ENCODE results near the gene TTC33.
"Not testable (repeated sequence)": the region's sequence is repeated elsewhere in the genome, so short reads cannot be mapped to it uniquely, and the experiment has no call there.

Gene TTC33

DNA sequence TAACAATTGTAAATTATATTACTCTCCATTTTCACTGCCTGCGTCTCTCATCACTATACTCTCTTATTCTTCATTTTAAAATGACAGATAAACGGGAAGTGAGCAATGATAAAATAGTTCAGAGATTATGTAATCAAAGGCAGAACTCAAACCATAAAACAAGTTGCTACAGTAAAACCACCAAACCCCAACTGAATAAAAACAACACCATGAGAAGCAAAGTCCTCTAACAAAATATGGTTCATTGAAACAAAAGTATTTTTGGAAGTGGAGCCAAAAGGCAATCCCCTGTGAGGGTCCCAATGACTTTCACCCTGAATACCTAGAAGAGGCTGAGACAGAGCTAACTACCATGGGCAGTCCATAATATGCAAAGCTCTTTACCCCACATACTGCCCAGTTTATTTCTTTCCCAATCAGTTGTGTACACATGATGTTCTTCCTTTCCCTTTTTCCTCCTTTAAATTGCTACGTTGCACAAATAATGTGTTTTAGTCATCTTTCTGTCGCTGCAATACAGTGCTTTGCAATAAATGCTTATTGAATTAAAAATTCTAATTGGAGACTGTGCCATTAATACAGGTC is 140.1 kb downstream of the TTC33 start:
- Mint-ChIP-seq H3K27me3 (no peaks in the 10 kb centered on the region), H3K9me3 (ENCODE audit: low read depth) (no peaks in the 10 kb centered on the region), H3K4me3 (peak overlapping the region; percentile 35), H3K36me3 (no peaks in the 10 kb centered on the region), H3K27ac (no peak overlapping the region), H3K4me1 (ENCODE audit: low read depth) (peaks cover 21% of the 10 kb centered on the region)

DNA sequence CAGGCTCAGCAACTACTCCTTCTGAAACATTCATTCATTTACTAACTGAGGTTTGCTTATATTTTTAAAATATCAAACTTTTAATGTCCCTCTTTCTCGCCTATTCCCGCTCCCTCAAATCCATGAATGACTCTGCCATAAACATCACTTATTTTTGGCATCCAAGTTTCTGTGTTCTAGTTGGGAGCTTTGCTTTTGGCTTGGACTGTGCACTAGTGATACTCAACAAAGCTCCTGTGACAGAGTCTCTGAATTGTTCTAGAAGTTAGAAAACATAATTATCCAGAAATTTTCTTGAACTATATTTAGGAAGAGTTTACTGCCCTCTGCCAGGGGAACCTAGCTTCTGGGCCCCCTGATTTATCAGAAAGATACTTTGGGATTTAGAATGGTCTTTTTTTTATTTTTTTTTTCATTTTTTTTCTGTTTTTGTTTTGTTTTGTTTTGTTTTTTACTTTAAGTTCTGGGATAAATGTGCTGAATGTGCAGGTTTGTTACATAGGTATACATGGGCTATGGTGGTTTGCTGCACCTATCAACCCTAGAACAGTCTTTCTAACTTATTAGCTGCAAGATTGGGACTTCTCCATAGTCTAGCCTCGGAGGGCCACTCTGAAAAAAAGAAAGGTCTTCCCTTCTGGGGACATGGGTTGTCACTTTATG is 140.7 kb downstream of the TTC33 start:
- Mint-ChIP-seq H3K4me1 (ENCODE audit: low read depth) (peaks cover 21% of the 10 kb centered on the region), H3K27ac (no peak overlapping the region), H3K4me3 (peak overlapping the region; percentile 35)

DNA sequence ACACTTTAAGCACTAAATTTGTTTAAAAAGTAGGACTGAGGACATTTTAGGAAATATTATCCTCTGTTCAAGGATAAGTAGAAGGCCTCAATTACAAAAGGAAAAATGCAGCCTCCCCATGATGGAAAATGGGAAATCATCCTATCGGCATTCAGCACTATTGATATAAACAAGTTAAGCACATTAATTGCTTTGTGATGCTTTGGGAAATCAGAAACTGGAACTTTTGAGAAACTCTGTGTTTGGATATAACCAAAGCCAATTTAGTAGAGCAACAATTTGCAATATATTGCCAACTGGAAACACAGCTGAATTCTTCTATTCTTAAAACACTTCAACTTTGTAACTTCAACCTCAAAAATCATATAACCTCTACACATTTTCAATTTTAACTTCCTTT is 141.3 kb downstream of the TTC33 start:
- Mint-ChIP-seq H3K4me1 (ENCODE audit: low read depth) (peaks cover 21% of the 10 kb centered on the region), H3K27ac (no peak overlapping the region), H3K36me3 (no peaks in the 10 kb centered on the region), H3K27me3 (no peaks in the 10 kb centered on the region), H3K4me3 (no peak overlapping the region), H3K9me3 (ENCODE audit: low read depth) (no peaks in the 10 kb centered on the region)

More for the DNA sequence above, 140.7 kb downstream of the TTC33 start:
- no peaks in the 10 kb centered on the region for H3K27me3 Mint-ChIP-seq
- no peaks in the 10 kb centered on the region for H3K9me3 Mint-ChIP-seq (ENCODE audit: low read depth)
- H3K36me3 Mint-ChIP-seq = no peaks in the 10 kb centered on the region

DNA sequence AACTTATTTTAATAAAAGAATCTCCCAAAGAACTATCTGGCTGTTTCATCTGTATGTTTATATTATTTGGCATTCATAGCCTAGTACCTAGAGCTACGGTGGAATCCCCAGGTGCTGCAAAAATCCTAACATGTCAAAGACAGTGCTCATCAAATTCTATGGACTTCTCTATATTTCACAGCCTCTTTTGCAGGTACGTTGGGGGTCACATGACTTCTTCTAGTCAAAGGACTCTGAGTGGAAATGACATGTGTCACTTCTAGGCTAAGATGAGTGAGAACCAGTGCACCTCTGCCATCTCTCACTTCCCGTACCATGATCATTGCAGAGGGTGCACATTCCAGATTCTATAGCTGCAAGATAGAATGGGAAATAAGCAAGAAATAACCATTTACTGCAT is 148.6 kb downstream of the TTC33 start:
- no peak overlapping the region for H3K27ac Mint-ChIP-seq

DNA sequence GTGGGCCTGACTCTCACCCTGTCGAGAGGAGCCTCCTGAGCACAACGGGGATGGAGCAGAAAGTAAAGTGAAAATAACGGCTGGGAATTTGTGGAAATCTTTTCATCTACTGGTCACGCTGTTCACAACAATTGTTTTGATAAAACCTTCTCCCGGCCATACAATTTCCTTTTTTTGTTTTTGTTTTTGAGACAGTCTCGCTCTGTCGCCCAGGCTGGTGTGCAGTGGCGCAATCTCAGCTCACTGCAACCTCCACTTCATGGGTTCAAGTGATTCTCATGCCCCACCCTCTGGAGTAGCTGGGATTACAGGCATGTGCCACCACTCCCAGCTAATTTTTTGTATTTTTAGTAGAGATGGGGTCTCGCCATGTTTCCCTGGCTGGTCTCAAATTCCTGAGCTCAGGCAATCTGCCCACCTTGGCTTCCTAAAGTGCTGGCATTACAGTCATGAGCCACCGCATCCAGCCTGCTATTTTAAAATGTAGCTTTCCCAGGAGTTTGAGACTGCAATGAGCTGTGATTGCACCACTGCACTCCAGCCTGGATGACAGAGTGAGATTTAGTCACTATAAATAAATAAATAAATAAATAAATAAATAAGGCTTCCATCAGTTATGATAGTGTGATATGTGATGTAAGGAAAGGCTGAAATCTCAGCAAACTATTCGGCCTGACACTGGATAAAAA is 149.5 kb downstream of the TTC33 start:
- peaks cover 2% of the 10 kb centered on the region for H3K36me3 Mint-ChIP-seq
- H3K4me3 Mint-ChIP-seq = no peak overlapping the region
- H3K4me1 Mint-ChIP-seq (ENCODE audit: low read depth) = peaks cover 29% of the 10 kb centered on the region
- H3K9me3 Mint-ChIP-seq (ENCODE audit: low read depth) = no peaks in the 10 kb centered on the region
- H3K27me3 Mint-ChIP-seq = no peaks in the 10 kb centered on the region
- no peak overlapping the region for H3K27ac Mint-ChIP-seq

More for the DNA sequence above, 148.6 kb downstream of the TTC33 start:
- Mint-ChIP-seq H3K27me3 (no peaks in the 10 kb centered on the region), H3K9me3 (ENCODE audit: low read depth) (no peaks in the 10 kb centered on the region), H3K4me3 (no peak overlapping the region), H3K4me1 (ENCODE audit: low read depth) (peaks cover 25% of the 10 kb centered on the region), H3K36me3 (no peaks in the 10 kb centered on the region)

DNA sequence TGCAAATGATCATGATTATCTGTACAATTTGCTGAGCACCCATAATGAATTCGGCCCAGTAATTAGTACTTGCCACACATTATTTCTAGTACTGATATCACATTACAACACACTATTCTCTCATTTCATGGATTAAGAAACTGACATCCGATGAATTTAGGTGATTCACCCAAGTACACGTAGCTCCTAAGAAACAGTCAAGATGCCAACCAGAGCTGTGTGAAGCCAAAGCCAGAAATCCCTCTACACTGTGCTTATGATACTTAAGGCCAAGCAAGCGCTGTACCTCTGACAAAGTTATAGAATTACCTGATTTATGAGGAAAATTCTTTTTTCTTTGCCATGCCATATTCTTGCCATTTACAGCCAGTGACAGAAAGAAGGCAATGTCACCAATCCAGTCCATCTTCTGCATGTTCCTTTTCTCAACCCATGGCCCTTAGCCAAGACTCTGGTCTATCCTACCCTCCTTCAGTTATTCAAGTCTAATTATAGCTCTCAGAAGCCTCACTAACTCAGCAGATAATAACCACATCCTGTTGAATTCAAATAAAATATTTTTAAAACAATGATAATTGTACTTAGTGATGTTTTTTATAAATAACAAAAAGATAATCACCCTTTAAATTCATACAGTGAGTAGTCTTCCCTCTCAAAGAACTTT is 150.3 kb downstream of the TTC33 start:
- H3K27ac Mint-ChIP-seq = no peak overlapping the region
- no peak overlapping the region for H3K4me3 Mint-ChIP-seq
- peaks cover 2% of the 10 kb centered on the region for H3K36me3 Mint-ChIP-seq
- no peaks in the 10 kb centered on the region for H3K27me3 Mint-ChIP-seq
- no peaks in the 10 kb centered on the region for H3K9me3 Mint-ChIP-seq (ENCODE audit: low read depth)
- H3K4me1 Mint-ChIP-seq (ENCODE audit: low read depth) = peaks cover 33% of the 10 kb centered on the region

DNA sequence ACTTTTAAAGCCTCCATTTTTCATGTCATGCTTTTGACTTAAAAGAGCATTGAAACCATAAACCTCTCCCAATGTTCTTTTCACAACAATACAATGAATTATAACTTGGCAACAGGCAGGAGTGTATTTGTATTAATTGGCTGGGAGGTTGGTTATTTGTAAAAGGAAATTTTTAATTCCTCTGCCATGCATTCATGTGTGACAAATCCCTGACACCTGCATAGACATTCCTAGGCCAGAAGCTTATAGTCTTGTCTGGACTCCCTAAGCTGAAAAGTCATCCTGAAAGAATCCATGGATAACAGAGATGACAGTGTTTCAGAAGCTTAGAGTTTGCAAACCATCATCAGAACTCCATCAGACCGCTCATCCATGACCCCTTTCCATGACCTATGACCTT is 152.4 kb downstream of the TTC33 start:
- Mint-ChIP-seq H3K27me3 (no peaks in the 10 kb centered on the region), H3K9me3 (ENCODE audit: low read depth) (no peaks in the 10 kb centered on the region), H3K27ac (no peak overlapping the region), H3K36me3 (peaks cover 2% of the 10 kb centered on the region), H3K4me1 (ENCODE audit: low read depth) (peaks cover 37% of the 10 kb centered on the region), H3K4me3 (no peak overlapping the region)

DNA sequence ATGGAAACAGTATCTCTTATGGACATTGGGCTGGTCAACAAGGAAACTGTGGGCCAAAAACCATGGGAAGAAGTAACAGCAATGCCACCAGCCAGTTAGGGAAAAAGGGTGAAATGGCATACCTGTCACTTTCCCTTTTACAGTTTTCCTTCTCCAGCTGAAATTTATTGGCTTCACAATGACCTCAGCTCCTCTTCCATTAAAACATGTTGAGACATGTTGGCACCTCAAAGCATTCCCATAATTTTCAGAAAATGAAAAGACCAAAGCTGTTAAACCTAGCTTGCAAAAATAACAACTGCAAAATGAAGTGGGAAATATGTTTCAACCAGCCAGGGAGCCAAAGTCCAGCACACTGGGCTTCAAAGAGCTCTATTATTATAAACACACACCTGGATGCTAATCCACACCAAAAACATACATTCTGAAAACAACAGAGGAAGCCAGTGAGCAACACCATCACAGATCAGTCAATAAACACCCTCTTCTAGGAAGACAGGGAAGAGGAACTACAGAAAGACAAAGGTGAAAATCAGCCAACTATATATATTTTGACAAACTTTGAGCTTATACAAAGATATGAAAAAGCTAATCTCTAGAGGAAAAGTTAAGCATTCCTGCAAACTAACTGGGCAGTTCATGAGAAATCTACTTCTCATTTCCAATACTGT is 154.4 kb downstream of the TTC33 start:
- no peaks in the 10 kb centered on the region for H3K9me3 Mint-ChIP-seq (ENCODE audit: low read depth)
- no peak overlapping the region for H3K4me3 Mint-ChIP-seq
- H3K27me3 Mint-ChIP-seq = no peaks in the 10 kb centered on the region
- H3K36me3 Mint-ChIP-seq = peaks cover 2% of the 10 kb centered on the region
- H3K4me1 Mint-ChIP-seq (ENCODE audit: low read depth) = peaks cover 25% of the 10 kb centered on the region
- no peak overlapping the region for H3K27ac Mint-ChIP-seq

DNA sequence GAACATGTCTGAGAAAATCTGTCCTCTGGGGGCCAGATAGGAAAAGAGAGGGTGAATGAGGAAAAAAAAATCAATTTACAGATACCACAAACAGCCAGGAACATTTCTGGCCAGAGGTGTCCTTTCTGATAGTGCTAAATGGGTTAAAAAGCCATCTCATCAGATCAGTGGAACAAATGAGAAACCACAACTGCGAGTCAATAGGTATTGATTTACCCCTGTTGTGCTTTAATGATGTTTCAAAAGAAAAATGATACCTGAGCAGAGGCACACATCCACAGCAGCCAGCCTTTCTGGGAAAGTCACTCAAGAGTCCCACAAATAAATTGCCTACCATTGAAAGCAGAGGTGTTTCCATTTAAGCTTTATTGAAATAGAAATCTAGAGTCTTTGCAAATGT is 155.4 kb downstream of the TTC33 start:
- H3K36me3 Mint-ChIP-seq = peaks cover 2% of the 10 kb centered on the region
- no peaks in the 10 kb centered on the region for H3K9me3 Mint-ChIP-seq (ENCODE audit: low read depth)
- no peak overlapping the region for H3K4me3 Mint-ChIP-seq
- H3K4me1 Mint-ChIP-seq (ENCODE audit: low read depth) = peaks cover 16% of the 10 kb centered on the region
- H3K27ac Mint-ChIP-seq = no peak overlapping the region
- H3K27me3 Mint-ChIP-seq = no peaks in the 10 kb centered on the region

DNA sequence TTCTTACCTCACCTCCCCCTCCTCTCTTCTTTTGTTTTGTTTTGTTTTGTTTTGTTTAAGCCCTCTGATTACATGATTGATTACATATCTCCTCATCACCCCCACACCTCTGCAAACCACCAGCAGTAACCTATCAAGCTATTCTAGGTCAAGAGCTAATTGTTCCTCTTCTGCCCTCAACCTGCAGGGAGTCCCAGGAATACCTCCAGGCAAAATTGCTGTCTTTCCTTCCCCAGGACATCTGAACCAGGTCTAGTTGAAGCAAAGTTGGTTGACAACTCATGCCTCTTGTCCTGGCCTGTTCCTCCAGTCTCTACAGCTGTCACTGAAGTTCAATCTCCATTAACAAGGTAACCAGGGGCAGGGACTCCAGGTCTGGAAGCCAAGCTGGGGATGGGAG is 156.1 kb downstream of the TTC33 start:
- Mint-ChIP-seq H3K9me3 (ENCODE audit: low read depth) (no peaks in the 10 kb centered on the region), H3K36me3 (peaks cover 2% of the 10 kb centered on the region), H3K27ac (no peak overlapping the region), H3K4me1 (ENCODE audit: low read depth) (peaks cover 12% of the 10 kb centered on the region), H3K4me3 (no peak overlapping the region), H3K27me3 (no peaks in the 10 kb centered on the region)

DNA sequence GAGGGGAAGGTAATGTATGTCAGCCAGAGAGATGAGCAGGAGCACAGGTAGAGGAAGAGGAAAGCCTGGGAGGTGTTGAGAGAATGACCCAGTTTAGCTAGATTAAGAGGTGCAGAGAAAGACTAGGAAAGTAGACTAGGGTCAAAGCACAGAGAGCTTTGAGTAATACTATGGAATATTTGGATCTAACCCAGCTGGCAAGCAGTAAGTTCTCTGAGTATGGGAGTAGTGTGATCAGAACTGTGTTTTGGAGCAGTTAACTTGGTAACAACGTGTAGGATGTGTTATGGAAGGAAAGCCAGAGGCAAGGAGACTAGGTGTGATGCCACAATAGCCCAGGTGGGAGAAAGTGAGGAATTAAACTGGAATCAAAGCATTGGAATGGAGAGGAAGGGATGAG is 160.9 kb downstream of the TTC33 start:
- H3K27me3 Mint-ChIP-seq = no peaks in the 10 kb centered on the region
- H3K27ac Mint-ChIP-seq = no peak overlapping the region
- H3K36me3 Mint-ChIP-seq = peaks cover 3% of the 10 kb centered on the region
- peaks cover 8% of the 10 kb centered on the region for H3K4me1 Mint-ChIP-seq (ENCODE audit: low read depth)
- no peak overlapping the region for H3K4me3 Mint-ChIP-seq
- H3K9me3 Mint-ChIP-seq (ENCODE audit: low read depth) = no peaks in the 10 kb centered on the region

DNA sequence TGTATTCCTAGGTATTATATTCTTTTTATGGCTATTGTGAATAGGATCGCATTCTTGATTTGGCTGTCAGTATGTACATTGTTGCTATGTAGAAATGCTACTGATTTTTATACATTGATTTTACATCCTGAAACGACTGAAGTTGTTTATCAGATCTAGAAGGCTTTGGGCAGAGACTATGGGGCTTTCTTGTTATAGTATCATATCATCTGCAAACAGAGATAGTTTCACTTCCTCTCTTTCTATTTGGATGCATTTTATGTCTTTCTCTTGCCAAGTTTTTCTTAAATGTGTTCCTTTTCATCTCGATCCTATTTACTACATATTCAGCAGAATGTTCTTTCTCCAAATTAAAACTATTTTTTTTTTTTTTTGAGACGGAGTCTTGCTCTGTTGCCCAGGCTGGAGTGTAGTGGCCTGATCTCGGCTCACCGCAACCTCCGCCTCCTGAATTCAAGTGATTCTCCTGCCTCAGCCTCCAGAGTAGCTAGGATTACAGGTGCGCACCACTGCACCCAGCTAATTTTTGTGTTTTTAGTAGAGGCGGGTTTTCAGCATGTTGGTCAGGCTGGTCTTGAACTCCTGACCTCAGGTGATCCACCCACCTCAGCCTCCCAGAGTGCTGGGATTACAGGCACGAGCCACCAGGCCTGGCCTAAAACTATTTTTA is 163.9 kb downstream of the TTC33 start:
- not testable (repeated sequence) for H3K27me3 Mint-ChIP-seq; H3K36me3 Mint-ChIP-seq; H3K4me3 Mint-ChIP-seq; H3K9me3 Mint-ChIP-seq (ENCODE audit: low read depth)
- Mint-ChIP-seq H3K27ac (peak overlapping the region; percentile 24), H3K4me1 (ENCODE audit: low read depth) (peaks cover 10% of the 10 kb centered on the region)

DNA sequence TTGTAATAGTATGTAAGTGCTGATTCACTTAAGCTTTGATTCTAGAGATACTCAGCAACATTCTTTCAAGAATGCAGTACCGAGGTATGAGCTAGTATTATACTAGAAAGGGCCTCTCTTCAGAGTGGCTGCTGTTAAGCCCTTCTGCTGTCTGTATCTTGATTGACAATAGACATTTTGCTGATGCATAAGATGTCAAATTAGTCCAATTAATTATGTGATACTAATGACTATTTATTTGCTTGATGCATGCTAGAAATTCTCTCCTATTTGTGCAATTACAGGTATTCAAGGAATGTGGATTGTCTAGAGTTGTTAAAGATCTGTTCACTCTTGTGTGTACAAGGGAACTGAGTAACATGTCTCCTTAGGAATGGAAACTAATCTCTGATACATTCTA is 168.4 kb downstream of the TTC33 start:
- peaks cover 3% of the 10 kb centered on the region for H3K36me3 Mint-ChIP-seq
- H3K9me3 Mint-ChIP-seq (ENCODE audit: low read depth) = no peaks in the 10 kb centered on the region
- H3K4me1 Mint-ChIP-seq (ENCODE audit: low read depth) = peaks cover 16% of the 10 kb centered on the region
- no peak overlapping the region for H3K27ac Mint-ChIP-seq
- no peaks in the 10 kb centered on the region for H3K27me3 Mint-ChIP-seq
- H3K4me3 Mint-ChIP-seq = no peak overlapping the region

DNA sequence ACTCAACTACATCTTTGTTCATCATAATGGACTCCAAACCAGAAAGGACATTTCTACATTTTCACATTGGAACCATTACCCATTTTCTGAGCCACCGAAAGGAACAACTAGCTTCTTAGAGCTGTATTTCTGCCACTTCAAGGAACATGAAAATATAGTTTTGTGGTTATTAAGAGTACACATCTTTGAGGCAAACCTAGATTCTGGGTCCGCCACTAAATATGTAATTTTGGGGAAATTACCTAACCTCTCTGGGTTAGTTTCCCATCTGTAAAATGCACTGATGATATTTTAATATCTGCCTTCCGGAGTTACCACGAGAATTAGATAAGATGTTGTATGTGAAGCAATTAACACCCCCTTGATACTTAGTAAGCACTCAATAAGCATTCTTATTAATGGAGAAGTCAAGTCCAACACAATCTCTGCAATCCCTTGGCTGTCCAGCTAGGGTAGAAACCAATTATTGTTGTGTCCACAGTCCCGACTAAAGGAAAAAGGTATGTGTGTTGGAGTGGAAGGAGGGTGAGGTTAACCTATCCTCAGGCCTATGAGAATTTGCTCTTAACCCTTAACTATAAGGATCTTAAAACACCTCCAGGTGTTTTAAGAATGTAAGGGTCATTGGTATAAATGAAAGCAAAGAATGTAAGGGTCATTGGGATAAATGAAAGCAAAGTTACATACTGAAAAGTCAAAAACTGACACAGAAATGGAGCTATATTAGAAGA is 170.1 kb downstream of the TTC33 start:
- H3K27me3 Mint-ChIP-seq = no peaks in the 10 kb centered on the region
- H3K36me3 Mint-ChIP-seq = no peaks in the 10 kb centered on the region
- H3K4me1 Mint-ChIP-seq (ENCODE audit: low read depth) = peaks cover 10% of the 10 kb centered on the region
- H3K4me3 Mint-ChIP-seq = no peak overlapping the region
- H3K9me3 Mint-ChIP-seq (ENCODE audit: low read depth) = no peaks in the 10 kb centered on the region
- no peak overlapping the region for H3K27ac Mint-ChIP-seq

Data from activated naive CD8-positive, alpha-beta T cell (primary cell).